SW 1271 (cell line): ENCODE data around the gene MTUS2.

Source experiments
- DNase-seq, 2 experiments: peaks; one replicate each; lab custom pipeline; 2025; lab: John Stamatoyannopoulos, UW

MTUS2 gene

DNA sequence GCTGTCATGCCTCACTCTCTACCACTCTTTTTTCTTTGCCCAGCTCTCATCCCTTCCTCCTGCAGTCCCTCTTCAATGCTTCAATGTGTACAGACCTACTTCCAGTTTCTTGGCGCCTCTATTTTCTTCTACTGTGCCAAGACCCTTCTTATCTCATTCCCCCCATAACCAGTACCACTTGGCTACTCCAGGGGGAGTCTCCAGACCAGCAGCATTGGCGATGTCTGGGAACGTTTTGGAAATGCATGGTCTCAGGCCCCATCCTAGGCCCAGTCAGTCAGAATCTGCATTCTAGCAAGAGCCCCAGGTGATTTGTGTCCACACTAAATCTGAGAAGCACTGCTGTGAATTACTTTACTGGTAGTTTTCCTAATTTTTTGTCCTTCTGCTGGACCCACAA is 577.1 kb downstream of the MTUS2 start:
- DNase-seq = no peak

DNA sequence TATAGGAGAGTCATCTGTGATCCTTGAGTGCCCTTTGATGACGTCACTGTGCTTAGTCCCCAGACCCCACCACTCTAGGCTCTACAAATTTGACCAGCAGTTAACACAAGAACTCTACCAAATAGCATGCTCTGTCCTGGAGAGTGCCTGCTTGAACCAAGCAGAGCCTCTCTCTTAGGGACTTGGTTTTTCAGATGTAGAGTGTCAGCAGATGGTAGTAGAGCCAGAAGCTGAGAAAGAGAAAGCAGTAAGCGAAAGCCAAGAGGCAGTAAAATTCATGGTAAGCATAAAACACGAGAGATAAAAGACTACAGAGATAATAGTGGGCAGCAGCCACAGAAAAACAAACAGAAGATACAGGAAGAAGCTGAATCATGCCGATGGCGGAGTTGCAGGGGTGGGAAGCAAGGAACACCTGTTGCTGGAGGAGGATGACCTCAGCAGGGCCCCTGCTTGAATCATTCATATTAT is 582.1 kb downstream of the MTUS2 start:
- no peak for DNase-seq

DNA sequence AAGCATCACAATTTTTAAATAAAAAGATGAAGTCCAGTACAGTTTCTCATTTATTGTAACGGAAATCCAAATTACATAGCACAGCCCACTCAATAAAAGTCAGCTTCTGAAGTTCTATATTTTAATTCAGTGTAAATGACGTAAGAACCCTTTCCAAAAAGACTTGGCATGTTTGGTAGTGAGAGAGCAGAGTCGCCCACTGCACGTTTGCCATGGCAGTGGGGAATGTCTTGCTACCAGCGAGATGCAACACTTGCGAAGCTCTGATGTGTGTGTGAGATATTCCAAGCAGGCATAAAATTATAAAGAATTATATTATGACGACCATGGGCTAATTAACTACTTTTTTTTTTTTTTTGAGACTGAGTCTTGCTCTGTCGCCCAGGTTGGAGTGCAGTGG is 585.3 kb downstream of the MTUS2 start:
- no peak for DNase-seq

DNA sequence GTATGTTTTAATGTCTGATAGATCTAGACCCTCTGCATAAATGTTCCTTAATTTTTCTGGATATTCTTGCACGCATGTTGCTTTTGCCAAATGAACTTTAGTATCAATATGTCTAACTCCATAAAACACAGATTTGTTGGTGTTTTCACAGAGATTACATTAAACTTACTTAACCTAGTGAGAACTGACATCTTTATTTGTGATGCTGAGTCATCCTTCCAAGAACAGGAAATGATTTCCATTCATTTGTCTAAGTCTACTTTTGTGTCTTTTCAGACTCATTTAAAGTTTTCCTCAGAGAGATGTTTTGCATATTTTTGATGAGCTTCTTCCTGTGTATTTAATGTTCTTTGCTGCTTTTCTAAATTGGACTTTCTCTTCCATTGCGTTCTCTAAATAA is 591.3 kb downstream of the MTUS2 start:
- no peak for DNase-seq

DNA sequence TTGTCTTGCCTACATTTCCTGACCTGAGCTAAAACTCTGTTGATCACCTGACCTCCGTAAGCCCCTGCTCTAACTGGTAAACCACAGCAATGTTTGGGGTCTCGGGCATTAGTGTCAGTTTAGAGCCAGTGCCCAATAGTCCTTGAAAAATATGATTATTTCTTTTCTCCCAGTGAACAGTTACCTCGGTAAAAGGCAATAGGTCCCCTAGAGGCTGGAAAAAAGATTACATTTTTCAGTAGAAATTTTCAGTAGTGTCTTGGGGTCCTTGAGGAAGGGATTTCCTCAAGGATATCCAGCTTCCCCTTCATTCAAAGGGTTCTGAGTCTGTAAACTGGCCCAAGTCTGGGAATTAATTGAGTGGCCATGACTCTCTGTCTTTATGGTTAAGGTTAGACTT is 597.9 kb downstream of the MTUS2 start:
- DNase-seq = no peak

DNA sequence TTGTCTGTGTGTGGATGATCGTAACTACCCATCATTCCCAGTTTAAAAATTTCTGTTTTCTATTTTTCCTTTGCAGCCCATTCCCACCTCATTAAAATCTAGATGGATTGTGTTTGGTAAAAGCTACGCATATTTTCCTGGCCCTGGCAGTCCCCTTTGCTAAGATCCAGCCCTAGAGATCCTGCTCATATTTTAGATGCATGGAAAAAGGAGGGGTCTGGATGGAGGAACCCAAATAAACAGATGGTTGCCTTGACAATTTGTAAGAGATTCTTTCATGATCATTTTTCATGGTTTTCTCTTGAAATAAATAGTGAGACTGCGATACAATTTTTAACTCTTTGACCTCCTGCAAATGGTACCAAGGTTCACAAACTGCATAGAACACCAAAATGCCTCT is 601.0 kb downstream of the MTUS2 start:
- DNase-seq = no peak

DNA sequence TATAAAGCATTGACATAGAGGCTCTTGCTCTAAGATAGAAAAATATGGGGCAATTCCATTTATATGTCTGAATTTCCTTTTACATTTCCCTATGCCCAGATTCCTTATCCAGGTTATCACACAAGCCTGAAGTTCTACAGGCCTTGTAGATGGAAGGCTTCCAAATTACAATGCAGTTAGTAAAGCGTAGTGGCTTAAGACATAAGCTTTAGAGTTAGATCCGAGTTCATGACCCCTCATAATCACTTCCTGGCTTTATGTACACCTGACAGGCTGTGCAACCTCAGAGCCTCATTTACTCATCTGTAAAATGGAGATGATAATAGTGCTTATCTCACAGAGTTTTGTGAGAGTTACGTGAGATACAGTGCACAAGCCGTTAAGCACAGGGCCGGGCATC is 601.9 kb downstream of the MTUS2 start:
- DNase-seq = no peak

DNA sequence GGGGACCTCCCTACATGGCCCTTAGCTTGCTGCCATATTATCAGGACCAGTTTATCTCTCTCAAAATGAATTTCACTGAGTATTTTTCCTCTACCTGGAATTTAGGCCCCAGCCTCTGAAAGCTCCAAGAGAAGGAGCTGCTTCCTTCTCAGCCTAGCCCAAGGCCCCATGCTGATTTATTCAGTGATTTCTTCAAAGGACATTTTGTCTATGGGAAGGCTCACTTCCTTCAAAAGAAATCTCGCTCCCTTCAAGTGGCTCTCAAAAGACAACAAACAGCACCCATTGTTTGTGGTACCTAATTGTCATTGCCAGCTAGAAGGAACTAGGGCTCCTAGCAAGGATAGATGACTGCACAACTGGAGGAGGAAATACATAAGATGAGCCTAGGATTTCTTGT is 602.9 kb downstream of the MTUS2 start:
- no peak for DNase-seq

DNA sequence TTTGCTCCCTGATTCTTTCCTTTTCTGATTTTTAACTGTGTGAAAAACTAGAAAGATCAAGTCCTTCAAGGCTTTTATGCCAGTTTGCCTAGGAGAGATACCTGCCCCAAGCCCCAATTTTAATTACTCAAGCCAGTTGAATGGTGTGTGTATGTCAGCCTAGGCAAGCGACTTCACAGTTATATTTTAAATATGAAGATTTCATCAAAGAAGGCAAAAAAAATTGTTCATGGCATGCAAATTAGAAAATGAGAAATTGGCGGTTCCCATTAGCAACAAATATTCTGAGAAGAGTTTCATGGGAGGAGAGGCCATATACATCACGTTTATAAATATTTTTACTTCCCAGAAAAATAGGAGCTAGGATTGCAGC is 607.8 kb downstream of the MTUS2 start:
- DNase-seq = no peak

DNA sequence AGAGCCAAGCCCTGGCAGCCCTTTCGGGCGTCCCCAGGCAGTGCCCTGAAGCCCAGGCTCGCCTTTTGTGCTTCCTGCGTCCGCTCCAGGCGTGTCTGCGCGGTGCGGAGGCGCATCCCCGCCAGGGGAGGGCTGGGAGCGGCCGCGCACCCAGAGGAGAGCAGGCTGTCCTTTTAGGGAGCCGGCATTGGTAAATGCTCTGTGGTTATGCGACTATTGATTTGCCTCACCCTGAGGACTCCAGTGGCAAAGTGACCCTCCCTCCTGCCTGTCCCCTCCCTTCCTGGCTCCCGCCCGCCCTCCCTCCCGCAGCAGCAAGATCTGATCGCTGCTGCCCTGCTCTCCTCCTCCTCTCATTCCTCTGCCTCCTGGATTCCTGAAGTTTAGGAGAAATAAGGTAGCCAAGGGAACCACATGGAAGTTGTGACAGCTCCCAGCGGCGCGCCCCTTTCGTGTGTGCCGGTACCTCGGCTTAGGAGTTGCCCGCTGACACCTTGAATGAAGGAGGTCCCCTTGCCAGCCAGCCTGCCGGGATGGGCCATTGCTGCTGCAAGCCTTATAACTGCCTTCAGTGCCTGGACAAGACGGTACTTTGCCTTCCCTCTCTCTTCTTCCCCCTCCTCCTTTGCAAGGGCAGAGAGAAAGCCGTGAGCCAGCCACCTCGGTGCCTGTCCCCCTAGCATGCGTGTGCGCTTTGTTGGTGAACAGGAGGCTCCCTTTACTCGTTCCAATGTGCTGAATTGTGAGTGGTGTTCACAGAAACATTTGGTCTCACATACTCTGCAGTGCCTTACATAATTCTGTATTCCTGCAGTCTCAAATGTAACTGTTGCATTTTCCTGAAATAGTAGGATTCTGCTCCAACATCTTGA is 608.4 kb downstream of the MTUS2 start:
- DNase-seq = no peak

DNA sequence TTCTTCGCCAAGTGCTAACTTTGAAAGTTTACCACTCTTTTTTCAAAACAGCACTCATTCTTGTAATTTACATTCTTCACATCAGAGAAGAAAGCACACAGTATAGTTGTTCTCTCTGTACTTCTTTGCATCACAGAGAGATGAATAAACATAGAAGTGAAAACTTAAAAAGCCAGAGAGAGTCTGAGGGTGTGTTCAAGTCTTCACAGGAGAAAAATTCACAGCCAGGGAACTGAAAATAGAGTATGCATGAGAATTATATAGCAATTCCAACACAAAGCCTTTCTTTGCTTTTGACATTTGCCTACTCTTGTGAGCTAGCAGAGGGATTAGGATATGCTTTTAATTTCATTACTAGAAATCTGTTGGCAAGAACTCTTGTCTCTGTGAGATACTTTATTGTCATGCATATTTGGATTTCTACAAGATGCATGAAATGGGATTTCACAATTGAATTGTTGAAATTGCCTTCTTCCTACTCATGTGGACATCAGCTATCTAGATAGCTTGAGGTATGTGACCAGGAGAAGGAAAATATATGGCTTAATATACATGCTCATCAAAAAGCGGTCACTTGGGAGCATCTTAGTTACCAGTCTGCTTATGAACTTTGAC is 609.3 kb downstream of the MTUS2 start:
- no peak for DNase-seq

DNA sequence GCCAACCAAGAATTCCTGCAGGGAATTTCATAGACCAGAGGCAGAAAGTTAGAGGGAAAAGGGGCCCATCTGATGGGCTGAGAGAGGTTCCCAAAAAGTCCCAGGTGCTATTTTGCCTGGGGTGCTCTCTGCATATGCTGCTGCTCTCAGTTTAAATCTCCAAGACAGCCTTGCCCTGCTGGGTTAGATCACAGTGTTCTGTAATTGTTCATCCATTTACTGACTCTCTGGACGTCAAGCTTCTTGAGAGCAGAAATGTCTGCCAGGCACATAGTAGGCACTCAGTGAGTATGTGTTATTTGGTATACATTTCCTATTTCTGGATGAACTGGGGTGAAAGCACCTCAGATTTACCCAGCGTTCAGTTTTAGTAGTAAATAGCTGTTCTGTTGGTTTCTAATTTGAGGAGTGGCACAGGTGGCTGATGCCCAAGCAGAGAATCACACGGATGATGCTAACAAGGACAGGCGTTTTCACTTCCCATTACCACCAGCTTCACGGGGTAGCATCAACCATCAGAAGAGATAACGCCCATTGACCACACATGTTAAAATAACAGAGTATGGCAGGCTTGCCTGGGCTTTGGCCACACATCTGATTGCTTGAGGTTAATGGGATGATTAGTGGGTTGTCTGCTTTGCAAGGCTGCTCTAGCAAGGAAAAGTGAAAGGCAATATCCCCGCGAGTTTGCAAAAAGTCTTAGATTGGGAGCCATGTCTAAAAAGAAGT is 614.2 kb downstream of the MTUS2 start:
- DNase-seq = no peak

DNA sequence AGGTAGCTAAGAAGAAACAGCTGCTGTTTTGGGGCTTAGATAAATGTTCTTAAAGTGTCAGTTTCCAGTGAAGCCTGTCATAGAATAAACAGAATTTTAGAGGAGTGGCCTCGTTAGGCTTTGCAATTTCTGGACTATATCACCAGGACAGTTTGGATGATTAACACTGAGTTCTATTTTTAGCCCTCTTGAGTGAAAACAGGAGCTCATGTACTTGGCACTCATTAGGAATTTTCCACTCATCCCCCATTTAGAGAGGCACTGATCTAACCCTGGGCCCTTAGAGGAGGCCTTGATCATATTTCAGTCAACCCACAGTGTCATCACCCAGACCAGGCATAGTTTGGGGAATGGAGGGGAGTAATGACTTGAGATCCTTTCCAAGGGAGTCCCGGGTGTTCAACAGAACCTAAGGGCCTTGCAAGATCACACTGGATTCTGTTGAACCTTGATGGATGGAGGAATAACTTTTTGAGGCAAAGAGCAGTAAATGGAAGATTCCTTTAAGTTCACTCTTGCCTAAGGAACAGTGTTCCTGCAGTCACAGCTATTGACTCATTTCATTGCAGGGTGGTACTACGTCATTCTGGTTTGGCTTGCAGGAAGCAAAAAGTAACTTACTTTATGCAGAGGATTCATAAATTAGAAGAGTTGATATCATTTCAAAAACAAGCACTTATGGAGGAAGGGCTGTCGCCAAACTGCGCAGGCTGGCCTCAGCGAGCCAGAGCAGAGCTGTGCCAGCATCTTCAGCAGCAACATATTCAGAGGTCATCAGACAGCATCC is 615.2 kb downstream of the MTUS2 start:
- DNase-seq = no peak

DNA sequence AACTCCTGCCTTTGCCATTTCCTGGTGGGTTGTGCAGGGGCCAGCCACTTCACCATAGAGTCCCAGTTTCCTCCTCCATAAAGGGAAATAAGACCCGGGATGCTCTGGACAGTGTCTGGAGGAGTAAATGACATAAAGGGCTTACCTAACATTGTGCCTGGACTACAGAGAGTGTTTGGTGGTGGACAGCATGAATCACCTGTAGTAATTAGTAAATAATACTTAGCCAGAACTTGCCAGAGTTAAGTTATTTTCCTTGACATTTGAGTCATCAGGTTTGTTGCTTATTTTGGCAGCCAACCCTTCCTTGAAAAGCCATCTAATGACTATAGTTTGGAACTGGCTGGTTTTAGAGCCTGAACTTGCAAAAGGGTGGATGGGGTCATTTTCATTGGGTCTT is 616.2 kb downstream of the MTUS2 start:
- DNase-seq = no peak

DNA sequence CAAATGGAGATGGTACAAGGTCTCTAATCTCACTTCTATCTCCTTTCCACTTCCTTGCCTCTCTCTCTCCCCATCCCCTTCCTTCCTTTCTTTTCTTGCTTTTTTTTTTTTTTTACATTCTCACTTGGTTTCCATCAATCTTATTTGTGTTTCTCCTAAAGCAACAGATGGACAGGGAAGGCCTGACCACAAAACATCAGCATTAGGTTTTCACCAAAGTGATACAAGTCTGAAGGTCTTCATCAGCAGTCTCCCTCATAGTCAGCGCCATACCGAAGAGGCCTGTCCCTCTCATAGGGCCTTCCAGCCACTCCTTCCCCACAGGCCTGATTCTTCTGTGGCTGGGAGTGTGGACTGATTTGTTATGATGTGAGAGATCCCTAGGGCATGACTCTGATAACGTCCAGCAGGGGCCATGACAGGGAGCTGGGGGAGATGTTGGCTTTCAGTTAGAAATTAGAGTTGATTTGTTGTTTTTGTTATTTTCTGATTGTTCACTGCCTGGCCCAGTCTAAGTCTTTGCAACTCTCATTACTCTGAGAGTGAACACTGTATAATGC is 616.7 kb downstream of the MTUS2 start:
- DNase-seq = no peak

DNA sequence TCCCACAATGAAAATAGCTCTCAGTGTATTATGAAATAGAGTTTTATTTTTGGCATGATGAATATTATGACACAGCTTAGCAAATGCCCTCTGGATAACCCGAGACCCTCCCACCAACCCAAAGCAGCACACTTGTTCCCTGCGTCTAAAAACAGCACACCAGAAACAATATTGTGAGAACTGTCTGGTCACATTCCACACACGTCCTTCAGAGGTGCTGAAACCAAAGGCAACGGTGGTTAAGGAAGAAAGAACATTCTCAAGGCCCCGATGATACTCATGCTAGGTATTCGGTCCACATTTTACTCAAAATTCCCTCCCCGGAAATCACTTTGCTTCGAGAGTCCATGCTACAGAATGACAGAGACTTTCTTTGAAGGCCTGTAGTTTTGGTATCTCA is 618.6 kb downstream of the MTUS2 start:
- DNase-seq = no peak

DNA sequence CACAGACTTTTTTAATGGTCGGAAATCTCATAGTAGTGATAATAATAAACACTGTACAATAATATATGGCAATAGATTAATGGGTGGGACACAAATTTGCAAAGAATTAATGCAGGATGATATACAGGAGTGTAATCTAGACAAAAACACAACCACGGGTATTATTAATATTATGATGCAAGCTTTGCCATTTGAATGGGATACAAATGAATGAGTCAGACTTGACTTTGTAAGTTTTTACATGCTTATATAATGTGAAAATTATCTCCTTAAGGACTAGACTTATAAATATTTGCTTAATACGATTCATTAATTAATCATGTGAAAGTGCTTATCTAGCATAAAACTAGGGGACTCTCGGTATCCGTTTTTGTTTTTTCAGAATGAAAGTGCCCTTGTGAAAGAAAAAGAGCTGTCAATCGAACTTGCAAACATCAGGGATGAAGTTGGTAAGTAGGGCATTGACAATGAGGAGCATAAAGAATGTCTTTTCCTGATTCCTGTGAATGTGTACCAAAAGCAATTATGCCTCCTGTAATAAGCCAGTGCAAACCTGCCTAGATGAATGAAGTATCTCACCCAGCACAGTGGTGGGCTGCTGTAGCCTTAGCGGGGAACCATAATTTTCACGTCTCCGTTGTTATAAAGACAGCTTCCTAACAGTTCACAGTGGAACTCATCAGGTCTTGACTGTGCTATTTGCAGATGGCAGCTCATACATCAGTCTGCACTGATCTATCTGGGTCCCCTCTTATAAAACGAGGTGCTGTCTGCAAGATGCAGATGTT is 619.7 kb downstream of the MTUS2 start:
- DNase-seq = no peak

DNA sequence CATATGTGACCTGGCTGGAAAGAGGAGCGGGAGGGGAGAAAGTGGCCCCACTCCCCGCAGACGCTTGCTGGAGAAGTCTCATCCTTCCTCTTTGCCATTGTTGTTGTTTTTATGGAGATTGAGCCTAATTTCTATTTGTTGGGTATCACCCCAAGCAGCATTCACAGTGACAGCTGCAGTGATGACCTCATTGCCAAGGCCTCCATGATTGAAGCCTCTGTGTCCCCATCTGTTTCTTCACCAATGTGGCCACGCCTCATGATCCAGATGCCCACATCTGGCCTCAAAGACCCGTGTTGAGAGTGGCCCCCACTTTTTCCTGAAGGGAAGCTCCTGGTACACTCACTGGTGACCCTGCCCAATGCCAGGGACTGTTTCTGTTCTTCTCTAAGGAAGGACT is 621.2 kb downstream of the MTUS2 start:
- DNase-seq = no peak

DNA sequence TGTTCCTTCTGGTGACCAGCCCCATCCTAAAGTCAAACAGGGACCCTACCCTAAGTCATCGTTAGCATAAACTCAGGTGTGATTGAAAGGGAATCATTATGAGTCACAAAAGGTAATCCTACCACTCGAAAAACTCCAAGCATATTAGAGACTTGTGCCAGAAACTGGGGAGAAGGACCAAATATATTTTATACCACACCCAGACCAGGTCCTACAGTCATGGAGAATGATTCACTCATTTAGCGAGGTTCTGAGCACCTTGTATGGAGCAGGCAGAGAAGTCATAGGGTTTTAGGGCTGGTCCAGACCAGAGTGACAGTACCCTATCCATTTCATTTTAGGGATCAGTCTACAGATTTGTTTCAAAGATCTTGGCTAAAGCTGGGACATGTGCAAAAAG is 625.9 kb downstream of the MTUS2 start:
- no peak for DNase-seq

DNA sequence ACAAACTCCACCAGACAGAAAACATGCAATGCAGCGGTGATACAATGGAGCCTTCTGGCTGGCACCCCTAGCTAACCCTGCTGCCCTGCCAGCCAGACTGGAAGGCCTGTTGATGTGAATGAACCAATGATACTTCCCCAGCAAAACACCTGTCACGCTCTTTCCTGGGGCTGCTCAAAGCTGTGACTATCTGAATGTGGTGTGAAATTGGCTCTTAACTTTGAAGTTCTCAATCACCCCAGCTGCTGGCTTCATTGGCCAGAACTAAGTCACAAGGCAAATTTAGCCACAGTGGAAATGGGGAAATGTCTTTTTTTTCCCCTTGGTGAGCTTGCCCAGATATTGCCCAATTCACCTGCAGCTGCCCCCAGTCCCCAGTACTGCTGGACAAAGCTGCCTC is 628.0 kb downstream of the MTUS2 start:
- no peak for DNase-seq

DNA sequence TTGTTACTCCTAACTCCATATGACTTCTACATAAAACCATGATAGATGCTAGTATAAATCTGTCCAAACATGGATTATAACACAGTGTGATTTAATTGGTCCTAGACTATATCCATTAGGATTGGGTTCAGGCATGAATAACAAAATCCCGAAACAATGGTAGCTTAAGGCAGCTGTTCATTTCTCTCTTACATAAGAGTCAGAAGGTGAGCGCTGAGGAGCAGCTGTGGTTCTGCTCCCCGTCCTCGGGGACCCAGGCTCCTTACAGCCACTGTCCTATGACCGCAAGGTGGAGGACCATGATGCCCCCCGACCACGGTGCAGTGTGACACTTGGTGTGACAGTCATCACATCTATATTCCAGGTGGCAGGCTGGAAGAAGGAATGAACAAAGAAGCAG is 629.6 kb downstream of the MTUS2 start:
- no peak for DNase-seq
